Keratinocyte (primary cell): Measurements from ENCODE around the gene CDCA5. TPM values are rescaled to one million over a fixed set of nuclear protein-coding genes. Genes with fewer than 3 reads are reported as not detected.

Experiments used
- DNase-seq: peaks from one replicate; pipeline ENCODE4 v3.0.0-alpha.2; 2011; ENCODE audit warnings: low read depth, missing footprints, low spot score
- FAIRE-seq: peaks from 2 replicates; lab custom pipeline; 2011; peaks lifted over from hg19 to GRCh38; lab: Jason Lieb, UNC
- H2AFZ ChIP-seq: 2 replicates; pipeline ENCODE4 v1.6.0; 2012; ENCODE audit warnings: low read length, control low read depth, inconsistent platforms; ENCODE audit not compliant: control insufficient read depth
- H3K27ac ChIP-seq: 2 replicates; pipeline ENCODE4 v1.5.1; 2011; ENCODE audit warnings: low read length; ENCODE audit not compliant: control insufficient read depth, insufficient read depth
- H3K27me3 ChIP-seq: 3 replicates; pipeline ENCODE4 v1.6.0; 2011; ENCODE audit warnings: low read length; ENCODE audit not compliant: control insufficient read depth, insufficient read depth; ENCODE audit errors: extremely low read depth
- H3K36me3 ChIP-seq, 2 experiments: 2 replicates in 1 of 2; 3 replicates in 1 of 2; pipeline ENCODE4 v1.5.1; 2011; ENCODE audit warnings: low read length in 2 of 2, mild to moderate bottlenecking in 1 of 2; ENCODE audit not compliant: control insufficient read depth in 2 of 2, insufficient read depth in 2 of 2; ENCODE audit errors: extremely low read depth in 1 of 2
- H3K4me1 ChIP-seq: 3 replicates; pipeline ENCODE4 v1.5.1; 2011; ENCODE audit warnings: low read length; ENCODE audit not compliant: control insufficient read depth, insufficient read depth; ENCODE audit errors: extremely low read depth
- H3K4me2 ChIP-seq: 3 replicates; pipeline ENCODE4 v1.6.0; 2011; ENCODE audit warnings: low read depth, low read length; ENCODE audit not compliant: control insufficient read depth, insufficient read depth; ENCODE audit errors: extremely low read depth
- H3K4me3 ChIP-seq, 3 experiments: fragments of 200-600 bp in 1 of 3; sonication (generic) in 1 of 3; 2 replicates in 2 of 3; 3 replicates in 1 of 3; pipeline ENCODE4 v1.5.1; 2011 to 2016; ENCODE audit warnings: low read length in 3 of 3, mild to moderate bottlenecking in 3 of 3, control low read depth in 2 of 3, inconsistent platforms in 1 of 3, low read depth in 1 of 3, mixed read lengths in 1 of 3, mixed run types in 1 of 3, moderate library complexity in 1 of 3; ENCODE audit not compliant: control insufficient read depth in 2 of 3, insufficient read depth in 2 of 3; ENCODE audit errors: extremely low read depth in 1 of 3
- H3K79me2 ChIP-seq: 2 replicates; pipeline ENCODE4 v1.6.0; 2012; ENCODE audit warnings: low read length; ENCODE audit not compliant: control insufficient read depth, insufficient read depth
- H3K9ac ChIP-seq: 3 replicates; pipeline ENCODE4 v1.6.0; 2011; ENCODE audit warnings: low read length; ENCODE audit not compliant: control insufficient read depth, insufficient read depth; ENCODE audit errors: extremely low read depth
- H3K9me1 ChIP-seq: 3 replicates; pipeline ENCODE4 v1.6.0; 2011; ENCODE audit warnings: low read length; ENCODE audit not compliant: control insufficient read depth, insufficient read depth; ENCODE audit errors: extremely low read depth
- H3K9me3 ChIP-seq: 2 replicates; pipeline ENCODE4 v1.5.1; 2012; ENCODE audit warnings: low read depth, low read length; ENCODE audit not compliant: control insufficient read depth
- H4K20me1 ChIP-seq: 3 replicates; pipeline ENCODE4 v1.6.0; 2011; ENCODE audit warnings: low read length; ENCODE audit not compliant: control insufficient read depth, insufficient read depth; ENCODE audit errors: extremely low read depth
- EZH2 ChIP-seq: IDR thresholded peaks from one replicate; pipeline ENCODE4 v1.6.1; 2012; ENCODE audit warnings: inconsistent platforms, mild to moderate bottlenecking, low read length, moderate library complexity
- dilution Hi-C: fragments of 300-500 bp; cut with MboI; formaldehyde crosslinking; loops from one replicate; pipeline ENCODE4 v1.7.0; 2020; ENCODE audit warnings: low sequenced_read_pairs; ENCODE audit not compliant: extremely low pct_ligation_motif_present
- polyA plus RNA-seq, 5 experiments: library from polyadenylated mRNA; depleted of rRNA in 3 of 5; stranded (reverse) in 3 of 5; stranded (forward) in 1 of 5; unstranded in 1 of 5; fragments of >200 nt; gene quantifications; 1 replicate in 1 of 5; 2 replicates in 3 of 5; 3 replicates in 1 of 5; pipeline versions ENCODE4 v1.2.1 to v1.2.3, GENCODE V29; 2011 to 2012; ENCODE audit warnings: missing spikeins in 2 of 5, low read depth in 1 of 5, low replicate concordance in 1 of 5
- TF ChIP-seq, protein P1 (sequence below), 3 experiments: IDR thresholded peaks in 1 of 3; conservative IDR thresholded peaks in 1 of 3; optimal IDR thresholded peaks in 1 of 3; 2 replicates in 2 of 3; 3 replicates in 1 of 3; pipeline versions ENCODE3 to v1.5.1; 2011; ENCODE audit warnings: low read length in 3 of 3, mild to moderate bottlenecking in 3 of 3, moderate library complexity in 2 of 3, control low read depth in 1 of 3, inconsistent platforms in 1 of 3; ENCODE audit not compliant: insufficient read depth in 2 of 3; ENCODE audit errors: extremely low read depth in 1 of 3

Gene CDCA5
- polyA plus RNA-seq, 1 donor (not counting 4 experiments of a cell fraction or from before 2014, with no cell fraction given): 8.0 TPM

DNA sequence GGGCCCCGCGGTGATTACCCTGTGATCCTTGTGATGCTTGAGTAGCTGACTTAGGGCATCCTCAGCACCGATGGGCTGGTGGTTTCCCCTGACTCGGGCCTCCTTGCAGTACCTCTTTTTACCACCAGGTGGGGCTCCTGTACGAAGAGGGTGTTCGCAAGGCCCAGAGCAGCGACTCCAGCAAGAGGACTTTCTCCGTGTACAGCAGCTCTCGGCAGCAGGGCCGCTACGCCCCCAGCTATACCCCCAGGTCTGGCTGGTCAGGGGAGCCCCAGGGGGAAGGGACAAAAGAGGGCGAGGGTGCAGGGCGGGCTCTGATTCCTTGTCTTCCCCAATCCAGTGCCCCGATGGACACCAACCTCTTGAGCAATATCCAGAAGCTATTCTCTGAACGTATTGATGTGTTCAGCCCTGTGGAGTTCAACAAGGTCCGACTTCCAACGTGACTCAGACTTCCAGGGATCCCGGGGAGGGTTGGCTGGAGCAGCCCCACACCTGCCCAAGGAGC, 26.6 kb upstream of the CDCA5 start:
- FAIRE-seq: peak; percentile 80
- TF ChIP-seq, protein P1, sequence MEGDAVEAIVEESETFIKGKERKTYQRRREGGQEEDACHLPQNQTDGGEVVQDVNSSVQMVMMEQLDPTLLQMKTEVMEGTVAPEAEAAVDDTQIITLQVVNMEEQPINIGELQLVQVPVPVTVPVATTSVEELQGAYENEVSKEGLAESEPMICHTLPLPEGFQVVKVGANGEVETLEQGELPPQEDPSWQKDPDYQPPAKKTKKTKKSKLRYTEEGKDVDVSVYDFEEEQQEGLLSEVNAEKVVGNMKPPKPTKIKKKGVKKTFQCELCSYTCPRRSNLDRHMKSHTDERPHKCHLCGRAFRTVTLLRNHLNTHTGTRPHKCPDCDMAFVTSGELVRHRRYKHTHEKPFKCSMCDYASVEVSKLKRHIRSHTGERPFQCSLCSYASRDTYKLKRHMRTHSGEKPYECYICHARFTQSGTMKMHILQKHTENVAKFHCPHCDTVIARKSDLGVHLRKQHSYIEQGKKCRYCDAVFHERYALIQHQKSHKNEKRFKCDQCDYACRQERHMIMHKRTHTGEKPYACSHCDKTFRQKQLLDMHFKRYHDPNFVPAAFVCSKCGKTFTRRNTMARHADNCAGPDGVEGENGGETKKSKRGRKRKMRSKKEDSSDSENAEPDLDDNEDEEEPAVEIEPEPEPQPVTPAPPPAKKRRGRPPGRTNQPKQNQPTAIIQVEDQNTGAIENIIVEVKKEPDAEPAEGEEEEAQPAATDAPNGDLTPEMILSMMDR (optimal IDR thresholded peaks at IDR 0.05 in 1 of 3, IDR thresholded peaks at IDR 0.05 in 1 of 3, conservative IDR thresholded peaks at IDR 0.05 in 1 of 3; ENCODE audit: extremely low read depth in 1 of 3, insufficient read depth in 2 of 3, low read length in 3 of 3): peak; percentile 87 to 98 (median 96)
- TF ChIP-seq EZH2: no peak
- no peak overlapping the region for H3K4me3 ChIP-seq
- peaks cover 22% of the 10 kb centered on the region for H3K4me1 ChIP-seq
- H3K9me1 ChIP-seq: no peaks in the 10 kb centered on the region
- no peak for DNase-seq
- no peaks in the 10 kb centered on the region for H3K9me3 ChIP-seq
- H3K27ac ChIP-seq: no peak overlapping the region
- H2AFZ ChIP-seq: no peak overlapping the region
- no peaks in the 10 kb centered on the region for H3K27me3 ChIP-seq
- no peaks in the 10 kb centered on the region for H4K20me1 ChIP-seq
- peaks cover 7 to 9% of the 10 kb centered on the region in 2 experiments for H3K36me3 ChIP-seq
- no peak overlapping the region for H3K9ac ChIP-seq
- peaks cover 3% of the 10 kb centered on the region for H3K79me2 ChIP-seq
- dilution Hi-C loops: no loop called here
- H3K4me2 ChIP-seq: no peak overlapping the region

DNA sequence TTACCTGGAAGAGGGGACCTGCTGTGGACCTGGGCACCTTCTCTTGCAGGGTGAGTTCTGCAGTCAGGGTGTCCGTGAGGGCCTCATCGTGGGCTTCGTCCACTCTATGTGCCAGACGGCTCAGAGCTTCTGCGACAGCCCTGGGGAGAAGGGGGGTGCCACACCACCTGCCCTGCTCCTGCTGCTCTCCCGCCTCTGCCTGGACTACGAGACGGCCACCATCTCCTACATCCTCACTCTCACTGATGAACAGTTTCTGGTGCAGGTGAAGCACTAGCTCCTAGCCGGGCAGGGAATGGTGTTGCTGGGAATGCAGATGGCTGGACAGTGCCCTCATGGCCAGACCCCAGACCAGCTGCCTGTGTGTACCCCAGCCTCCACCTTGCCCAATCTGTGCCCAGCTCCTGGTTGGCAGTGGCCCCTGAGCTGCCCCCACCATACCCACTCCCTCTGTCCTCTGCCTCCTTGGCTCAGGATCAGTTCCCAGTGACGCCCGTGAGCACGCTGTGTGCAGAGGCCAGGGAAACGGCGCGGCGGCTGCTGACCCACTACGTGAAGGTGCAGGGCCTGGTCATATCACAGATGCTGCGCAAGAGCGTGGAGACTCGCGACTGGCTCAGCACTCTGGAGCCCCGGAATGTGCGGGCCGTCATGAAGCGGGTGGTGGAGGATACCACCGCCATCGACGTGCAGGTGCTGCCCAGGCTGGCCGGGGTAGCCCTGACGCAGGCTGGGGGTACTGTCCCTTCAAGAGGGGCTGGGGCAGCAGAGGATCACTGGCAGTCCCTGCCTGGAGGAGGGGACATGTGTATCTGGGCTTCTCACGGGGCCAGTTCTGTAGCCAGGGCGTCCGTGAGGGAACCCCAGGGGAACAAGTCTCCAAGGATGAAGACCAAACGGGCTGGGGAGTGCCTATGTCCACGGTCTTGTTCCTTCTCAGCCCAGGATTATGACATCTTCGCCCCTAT, 25.7 kb upstream of the CDCA5 start:
- no peak overlapping the region for H3K4me3 ChIP-seq
- H3K27ac ChIP-seq: no peak overlapping the region
- H4K20me1 ChIP-seq: no peaks in the 10 kb centered on the region
- peaks cover 22% of the 10 kb centered on the region for H3K4me1 ChIP-seq
- FAIRE-seq: no peak
- TF ChIP-seq, protein P1 (optimal IDR thresholded peaks at IDR 0.05 in 1 of 3, IDR thresholded peaks at IDR 0.05 in 1 of 3, conservative IDR thresholded peaks at IDR 0.05 in 1 of 3; ENCODE audit: extremely low read depth in 1 of 3, insufficient read depth in 2 of 3, low read length in 3 of 3): no peak
- no peak for TF ChIP-seq EZH2
- peaks cover 9 to 11% of the 10 kb centered on the region in 2 experiments for H3K36me3 ChIP-seq
- no peak overlapping the region for H2AFZ ChIP-seq
- DNase-seq: no peak
- no peaks in the 10 kb centered on the region for H3K79me2 ChIP-seq
- no peaks in the 10 kb centered on the region for H3K27me3 ChIP-seq
- H3K9ac ChIP-seq: no peak overlapping the region
- no peak overlapping the region for H3K4me2 ChIP-seq
- dilution Hi-C loops: no loop called here
- no peaks in the 10 kb centered on the region for H3K9me1 ChIP-seq
- no peaks in the 10 kb centered on the region for H3K9me3 ChIP-seq
